Muscle of leg (tissue), 11 donors: ENCODE measurements around the gene TYRO3. TPM values are rescaled to one million over a fixed set of nuclear protein-coding genes. Genes with fewer than 3 reads are reported as not detected.

ENCODE experiments used
- DNase-seq: peaks from one replicate; pipeline ENCODE4 v3.0.0; 2013
- H3K27ac ChIP-seq: one replicate; pipeline ENCODE4 v1.5.1; 2013; ENCODE audit warnings: mild to moderate bottlenecking, low read length, control low read depth
- H3K27me3 ChIP-seq: one replicate; pipeline ENCODE4 v1.6.1; 2013; ENCODE audit warnings: low read length; ENCODE audit not compliant: control insufficient read depth, insufficient read depth
- H3K36me3 ChIP-seq: one replicate; pipeline ENCODE4 v1.6.1; 2013; ENCODE audit warnings: low read length; ENCODE audit not compliant: control insufficient read depth, insufficient read depth
- H3K4me1 ChIP-seq: one replicate; pipeline ENCODE4 v1.6.1; 2013; ENCODE audit warnings: low read length; ENCODE audit not compliant: control insufficient read depth, insufficient read depth
- H3K4me3 ChIP-seq: one replicate; pipeline ENCODE4 v1.5.1; 2013; ENCODE audit warnings: low read length, control low read depth
- H3K9me3 ChIP-seq: replicated peaks from 2 replicates; pipeline ENCODE4 v1.6.1; 2013; ENCODE audit warnings: low read depth, low read length; ENCODE audit not compliant: control insufficient read depth
- WGBS: methylation state at CpG from one replicate; pipeline ENCODE4 v1.1.5; 2013; ENCODE audit warnings: missing lambda C conversion rate; ENCODE audit not compliant: insufficient coverage; 5-methylcytosine and 5-hydroxymethylcytosine counted together
- polyA plus RNA-seq, 8 donors: library from polyadenylated mRNA; unstranded; fragments of 120-200 nt; gene quantifications; one replicate each; pipeline versions ENCODE4 v1.2.1 to v1.2.3, GENCODE V29; 2013; ENCODE audit warnings: inconsistent platforms in 1 of 8, low replicate concordance in 1 of 8; ENCODE audit not compliant: insufficient read length in 8 of 8, insufficient read depth in 1 of 8
- total RNA-seq: library from RNA; stranded (reverse); fragments of 120-200 nt; gene quantifications from one replicate; pipeline ENCODE4 v1.2.4, GENCODE V29; 2013

TYRO3 gene
- total and polyA plus RNA-seq, 9 donors, result 13.9 to 37.9 (median 23.6) TPM

DNA sequence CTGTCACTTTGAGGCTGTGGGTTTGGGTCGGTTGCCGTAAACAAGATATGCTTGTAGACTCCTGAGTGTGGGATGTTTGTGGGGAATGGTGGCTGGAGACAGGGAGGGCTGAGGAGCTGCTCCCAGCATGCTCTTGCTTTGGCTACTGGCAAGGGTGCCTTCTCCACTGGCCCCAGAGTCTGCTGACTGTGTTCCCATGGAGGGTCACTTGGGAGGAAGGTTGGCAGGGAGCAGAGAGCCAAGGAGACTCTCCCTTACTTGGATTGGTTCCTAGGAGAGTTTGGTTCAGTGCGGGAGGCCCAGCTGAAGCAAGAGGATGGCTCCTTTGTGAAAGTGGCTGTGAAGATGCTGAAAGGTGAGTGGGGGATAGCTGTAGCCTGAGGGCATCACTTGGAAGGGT, 11.8 kb downstream of the TYRO3 start:
- no peak overlapping the region for H3K4me3 ChIP-seq
- H3K4me1 ChIP-seq, result peaks cover 15% of the 10 kb centered on the region
- 90% methylated on average over 3 of the region's 3 CpGs for whole genome bisulfite sequencing
- H3K27ac ChIP-seq, result no peak overlapping the region
- no peaks in the 10 kb centered on the region for H3K9me3 ChIP-seq
- no peak for DNase-seq
- no peaks in the 10 kb centered on the region for H3K27me3 ChIP-seq
- H3K36me3 ChIP-seq, result peaks cover 67% of the 10 kb centered on the region

- Histone ChIP-seq H3K4me1 (peaks cover 12% of the 10 kb centered on the region), H3K36me3 (peaks cover 67% of the 10 kb centered on the region), H3K9me3 (no peaks in the 10 kb centered on the region), H3K4me3 (no peak overlapping the region), H3K27ac (no peak overlapping the region), H3K27me3 (no peaks in the 10 kb centered on the region)
- no peak for DNase-seq
- 100% methylated on average over 1 of the region's 3 CpGs for WGBS
Measured at GRCh38 chr15:41571948-41572347, 12.9 kb downstream of the TYRO3 start.

DNA sequence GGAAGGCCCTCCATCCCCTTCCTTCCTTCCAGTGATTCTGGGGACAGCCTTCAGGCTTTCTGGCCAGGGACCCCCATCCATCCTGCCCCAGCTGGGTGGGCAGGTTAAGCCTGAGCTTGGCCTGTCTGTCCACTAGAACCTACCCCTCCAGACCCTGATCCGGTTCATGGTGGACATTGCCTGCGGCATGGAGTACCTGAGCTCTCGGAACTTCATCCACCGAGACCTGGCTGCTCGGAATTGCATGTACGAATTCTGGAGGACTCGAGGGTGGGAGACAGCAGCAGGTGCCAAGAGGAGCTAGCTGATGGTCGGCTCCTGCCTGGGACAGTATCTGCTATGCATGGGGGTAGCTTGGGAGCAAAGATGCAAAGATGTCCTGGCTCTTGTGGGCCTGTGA, 13.9 kb downstream of the TYRO3 start:
- no peaks in the 10 kb centered on the region for H3K27me3 ChIP-seq
- H3K36me3 ChIP-seq, result peaks cover 67% of the 10 kb centered on the region
- H3K9me3 ChIP-seq, result no peaks in the 10 kb centered on the region
- H3K4me1 ChIP-seq, result peaks cover 11% of the 10 kb centered on the region
- H3K27ac ChIP-seq, result no peak overlapping the region
- no peak overlapping the region for H3K4me3 ChIP-seq
- 89% methylated on average over 8 of the region's 8 CpGs for WGBS
- no peak for DNase-seq

GRCh38 chr15:41573396-41573795, 14.4 kb downstream of the TYRO3 start:
- Histone ChIP-seq H3K4me3 (no peak overlapping the region), H3K9me3 (no peaks in the 10 kb centered on the region), H3K27ac (no peak overlapping the region), H3K27me3 (no peaks in the 10 kb centered on the region), H3K4me1 (peaks cover 8% of the 10 kb centered on the region), H3K36me3 (peaks cover 62% of the 10 kb centered on the region)
- no peak for DNase-seq
- 79% methylated on average over 8 of the region's 13 CpGs for WGBS

DNA sequence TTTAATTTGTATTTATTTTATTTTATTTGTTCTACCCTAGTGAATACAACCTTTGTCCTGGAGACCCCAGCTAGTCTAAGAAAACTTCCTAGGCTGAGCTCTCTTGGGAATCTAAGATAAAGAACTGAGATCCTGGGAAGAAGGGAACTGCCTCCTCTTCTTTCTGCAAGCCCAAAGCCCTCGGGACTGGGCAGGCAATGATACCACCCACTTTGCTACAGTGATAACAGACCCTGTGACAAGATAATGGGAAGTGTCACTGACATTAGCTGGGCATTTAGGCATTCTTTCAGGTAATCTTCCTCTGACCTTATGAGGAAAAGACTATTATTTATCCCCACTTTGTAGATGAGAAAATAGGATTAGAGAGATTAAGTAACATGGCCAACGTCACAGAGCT, 15.1 kb downstream of the TYRO3 start:
- Histone ChIP-seq H3K9me3 (no peaks in the 10 kb centered on the region), H3K4me1 (peaks cover 5% of the 10 kb centered on the region), H3K4me3 (no peak overlapping the region), H3K27ac (no peak overlapping the region), H3K36me3 (peaks cover 58% of the 10 kb centered on the region), H3K27me3 (no peaks in the 10 kb centered on the region)
- no peak for DNase-seq
- WGBS, result no CpG with 5 or more reads among the region's 2 CpGs

DNA sequence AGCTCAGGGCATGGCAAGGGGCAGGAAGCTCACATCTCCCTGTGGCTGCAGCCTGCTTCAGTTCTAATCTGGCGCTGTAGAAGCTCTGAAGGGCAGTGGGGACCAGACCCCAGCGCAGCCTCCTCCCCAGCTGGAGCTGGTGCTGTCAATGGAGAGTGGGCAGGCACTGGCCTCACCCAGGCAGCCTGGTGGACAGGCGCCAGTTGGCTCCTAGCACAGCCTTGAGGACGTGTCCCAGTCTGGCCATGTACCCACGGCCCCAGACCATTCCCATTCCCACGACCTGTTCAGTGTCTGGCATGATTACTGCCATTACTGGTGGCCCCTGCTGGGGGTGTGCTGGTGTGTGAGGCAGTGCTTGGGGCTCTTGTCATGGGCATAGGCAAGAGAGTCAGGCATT, 16.3 kb downstream of the TYRO3 start:
- DNase-seq, result no peak
- H3K36me3 ChIP-seq, result peaks cover 49% of the 10 kb centered on the region
- no peak overlapping the region for H3K27ac ChIP-seq
- WGBS, result 100% methylated on average over 1 of the region's 6 CpGs
- no peak overlapping the region for H3K4me3 ChIP-seq
- peaks cover 7% of the 10 kb centered on the region for H3K4me1 ChIP-seq
- no peaks in the 10 kb centered on the region for H3K27me3 ChIP-seq
- no peaks in the 10 kb centered on the region for H3K9me3 ChIP-seq

DNA sequence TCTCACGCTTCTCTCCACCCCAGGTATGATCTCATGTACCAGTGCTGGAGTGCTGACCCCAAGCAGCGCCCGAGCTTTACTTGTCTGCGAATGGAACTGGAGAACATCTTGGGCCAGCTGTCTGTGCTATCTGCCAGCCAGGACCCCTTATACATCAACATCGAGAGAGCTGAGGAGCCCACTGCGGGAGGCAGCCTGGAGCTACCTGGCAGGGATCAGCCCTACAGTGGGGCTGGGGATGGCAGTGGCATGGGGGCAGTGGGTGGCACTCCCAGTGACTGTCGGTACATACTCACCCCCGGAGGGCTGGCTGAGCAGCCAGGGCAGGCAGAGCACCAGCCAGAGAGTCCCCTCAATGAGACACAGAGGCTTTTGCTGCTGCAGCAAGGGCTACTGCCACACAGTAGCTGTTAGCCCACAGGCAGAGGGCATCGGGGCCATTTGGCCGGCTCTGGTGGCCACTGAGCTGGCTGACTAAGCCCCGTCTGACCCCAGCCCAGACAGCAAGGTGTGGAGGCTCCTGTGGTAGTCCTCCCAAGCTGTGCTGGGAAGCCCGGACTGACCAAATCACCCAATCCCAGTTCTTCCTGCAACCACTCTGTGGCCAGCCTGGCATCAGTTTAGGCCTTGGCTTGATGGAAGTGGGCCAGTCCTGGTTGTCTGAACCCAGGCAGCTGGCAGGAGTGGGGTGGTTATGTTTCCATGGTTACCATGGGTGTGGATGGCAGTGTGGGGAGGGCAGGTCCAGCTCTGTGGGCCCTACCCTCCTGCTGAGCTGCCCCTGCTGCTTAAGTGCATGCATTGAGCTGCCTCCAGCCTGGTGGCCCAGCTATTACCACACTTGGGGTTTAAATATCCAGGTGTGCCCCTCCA, 19.1 kb downstream of the TYRO3 start:
- H3K36me3 ChIP-seq, result peaks cover 25% of the 10 kb centered on the region
- no peak overlapping the region for H3K27ac ChIP-seq
- WGBS, result 94% methylated on average over 10 of the region's 12 CpGs
- no peak overlapping the region for H3K4me3 ChIP-seq
- peak; percentile 20 for DNase-seq
- H3K9me3 ChIP-seq, result no peaks in the 10 kb centered on the region
- H3K4me1 ChIP-seq, result peaks cover 7% of the 10 kb centered on the region
- H3K27me3 ChIP-seq, result no peaks in the 10 kb centered on the region

DNA sequence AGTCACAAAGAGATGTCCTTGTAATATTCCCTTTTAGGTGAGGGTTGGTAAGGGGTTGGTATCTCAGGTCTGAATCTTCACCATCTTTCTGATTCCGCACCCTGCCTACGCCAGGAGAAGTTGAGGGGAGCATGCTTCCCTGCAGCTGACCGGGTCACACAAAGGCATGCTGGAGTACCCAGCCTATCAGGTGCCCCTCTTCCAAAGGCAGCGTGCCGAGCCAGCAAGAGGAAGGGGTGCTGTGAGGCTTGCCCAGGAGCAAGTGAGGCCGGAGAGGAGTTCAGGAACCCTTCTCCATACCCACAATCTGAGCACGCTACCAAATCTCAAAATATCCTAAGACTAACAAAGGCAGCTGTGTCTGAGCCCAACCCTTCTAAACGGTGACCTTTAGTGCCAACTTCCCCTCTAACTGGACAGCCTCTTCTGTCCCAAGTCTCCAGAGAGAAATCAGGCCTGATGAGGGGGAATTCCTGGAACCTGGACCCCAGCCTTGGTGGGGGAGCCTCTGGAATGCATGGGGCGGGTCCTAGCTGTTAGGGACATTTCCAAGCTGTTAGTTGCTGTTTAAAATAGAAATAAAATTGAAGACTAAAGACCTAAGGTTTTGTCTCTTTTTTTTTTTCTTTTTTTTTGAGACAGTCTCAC, 19.8 kb downstream of the TYRO3 start:
- H3K27ac ChIP-seq, result no peak overlapping the region
- DNase-seq, result no peak
- 100% methylated on average over 3 of the region's 9 CpGs for WGBS
- H3K27me3 ChIP-seq, result no peaks in the 10 kb centered on the region
- no peak overlapping the region for H3K4me3 ChIP-seq
- H3K4me1 ChIP-seq, result peaks cover 7% of the 10 kb centered on the region
- no peaks in the 10 kb centered on the region for H3K9me3 ChIP-seq
- H3K36me3 ChIP-seq, result peaks cover 18% of the 10 kb centered on the region

GRCh38 chr15:41581110-41581509, 22.1 kb downstream of the TYRO3 start:
- H3K9me3 ChIP-seq, result no peaks in the 10 kb centered on the region
- H3K4me1 ChIP-seq, result peaks cover 17% of the 10 kb centered on the region
- no peak overlapping the region for H3K4me3 ChIP-seq
- DNase-seq, result no peak
- H3K27ac ChIP-seq, result no peak overlapping the region
- peaks cover 5% of the 10 kb centered on the region for H3K36me3 ChIP-seq
- H3K27me3 ChIP-seq, result no peaks in the 10 kb centered on the region
- WGBS, result 43% methylated on average over 1 of the region's 2 CpGs

GRCh38 chr15:41583795-41584194, 24.8 kb downstream of the TYRO3 start:
- DNase-seq, result no peak
- no peak overlapping the region for H3K4me3 ChIP-seq
- H3K9me3 ChIP-seq, result no peaks in the 10 kb centered on the region
- no peaks in the 10 kb centered on the region for H3K27me3 ChIP-seq
- 80% methylated on average over 1 of the region's 6 CpGs for WGBS
- peaks cover 14% of the 10 kb centered on the region for H3K4me1 ChIP-seq
- H3K27ac ChIP-seq, result no peak overlapping the region
- no peaks in the 10 kb centered on the region for H3K36me3 ChIP-seq
